ENCODE measurements around the gene CD38. TPM values are rescaled to one million over a fixed set of nuclear protein-coding genes. Genes with fewer than 3 reads are reported as not detected.

Gene CD38
- total RNA-seq, 1 experiment from 2014 or later, result 0.02 TPM

DNA sequence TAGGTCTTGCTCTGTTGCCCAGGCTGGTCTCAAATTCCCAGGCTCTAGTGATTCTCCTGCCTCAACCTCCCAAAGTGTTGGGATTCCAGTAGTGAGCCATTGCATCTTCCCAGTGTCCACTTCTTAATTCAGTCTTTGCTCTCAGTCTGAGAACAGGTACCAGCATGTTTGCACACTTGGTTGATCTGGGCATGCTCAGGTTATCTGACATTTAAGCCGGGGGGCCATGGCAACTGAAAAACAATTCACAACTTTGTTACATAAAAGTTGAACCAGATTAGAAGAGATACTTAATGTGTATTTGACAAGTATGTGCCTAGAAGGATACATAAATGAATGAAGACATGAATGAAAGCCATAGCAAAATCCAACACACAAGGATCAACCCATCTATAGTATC lies 121.4 kb downstream of the CD38 start:
- no peak for DNase-seq (ENCODE audit: low spot score)

DNA sequence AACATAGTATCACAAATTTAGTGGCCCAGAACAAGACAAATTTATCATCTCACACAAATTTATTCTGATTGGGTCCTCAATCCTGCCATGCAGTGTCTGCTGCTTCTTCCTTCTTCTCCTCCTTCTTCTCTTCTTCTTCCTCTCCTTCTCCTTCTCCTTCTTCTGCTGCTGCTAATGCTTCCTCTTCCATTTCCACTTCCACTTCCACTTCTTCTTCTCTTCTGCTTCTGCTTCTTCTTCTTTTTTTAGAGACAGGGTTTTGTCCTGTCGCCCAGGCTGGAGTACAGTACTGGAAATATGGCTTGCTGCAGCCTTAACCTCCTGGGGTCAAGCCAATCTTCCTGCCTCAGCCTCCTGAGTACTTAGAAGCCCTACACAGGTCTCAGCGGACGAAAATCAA lies 122.9 kb downstream of the CD38 start:
- no peak for DNase-seq (ENCODE audit: low spot score)

DNA sequence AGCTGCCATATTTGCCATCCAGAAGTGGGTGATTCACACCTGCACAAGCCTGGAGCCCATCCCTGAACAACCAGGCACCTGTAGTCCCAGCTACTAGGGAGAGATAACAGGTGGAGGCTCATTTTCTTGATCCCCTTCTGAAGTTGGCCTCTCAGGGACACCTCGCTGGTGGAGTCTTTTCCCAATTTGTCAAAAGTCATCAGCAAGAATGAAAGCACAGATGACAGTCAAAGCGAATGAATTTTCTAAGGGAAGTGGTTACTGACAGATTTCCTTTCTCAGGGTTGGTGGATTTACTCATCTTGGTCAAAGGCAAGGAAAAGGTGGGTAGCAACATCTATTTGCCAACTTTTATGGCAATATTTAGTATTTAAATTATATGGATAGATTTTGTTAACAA lies 123.9 kb downstream of the CD38 start:
- DNase-seq (ENCODE audit: low spot score), result no peak

DNA sequence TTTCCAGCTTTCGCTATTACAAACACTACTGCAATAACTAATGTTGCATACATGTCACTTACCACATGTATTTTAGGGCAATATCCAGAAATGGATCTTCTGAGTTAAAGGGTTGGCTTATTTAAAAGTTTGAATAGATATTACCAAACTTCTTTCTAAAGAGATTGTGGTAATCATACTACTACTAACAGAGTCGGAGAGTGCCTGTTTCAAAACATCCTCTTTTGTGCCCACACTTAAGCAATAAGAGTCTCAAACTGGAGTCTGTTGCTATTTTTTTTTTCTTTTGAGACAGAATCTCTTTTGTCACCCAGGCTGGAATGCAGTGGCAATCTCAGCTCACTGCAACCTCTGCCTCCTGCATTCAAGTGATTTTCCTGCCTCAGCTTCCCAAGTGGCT lies 124.6 kb downstream of the CD38 start:
- no peak for DNase-seq (ENCODE audit: low spot score)

Other genes starting within 250 kb of the CD38 start
- gene FBXL5, start 123.0 kb upstream of the CD38 start, total RNA-seq (2014; rRNA removed; shearing (Covaris generic)), result 67.4 and 78.1 TPM in 2 replicates
- 88.1 and 143 TPM in 2 replicates for gene FAM200B, start 96.5 kb upstream of the CD38 start, total RNA-seq (2014; rRNA removed; shearing (Covaris generic))
- gene BST1, start 75.3 kb upstream of the CD38 start, total RNA-seq (2014; rRNA removed; shearing (Covaris generic)), result 0.56 TPM in 1 of 2 replicates, not detected in the other
- 0.16 and 0.77 TPM in 2 replicates for gene FGFBP1, start 160.4 kb downstream of the CD38 start, total RNA-seq (2014; rRNA removed; shearing (Covaris generic))
- 0.10 and 0.27 TPM in 2 replicates for gene FGFBP2, start 184.8 kb downstream of the CD38 start, total RNA-seq (2014; rRNA removed; shearing (Covaris generic))